Measurements from ENCODE around the gene CACNA1A.

Gene CACNA1A

GRCh38 chr19:13162724-13163608 is 343.3 kb downstream of the CACNA1A start (continued):
- TF ChIP-seq ZNF76 (tag by site-specific recombination; IDR thresholded peaks at IDR 0.05; ENCODE audit: borderline replicate concordance, low read depth) (peak; percentile 5; the same call in 1 of the 2 replicates), ZNF645 (tag by site-specific recombination; IDR thresholded peaks at IDR 0.05) (no peak), WT1 (tag by site-specific recombination; IDR thresholded peaks at IDR 0.05) (no peak), YY2 (tag by site-specific recombination; IDR thresholded peaks at IDR 0.05) (no peak), BCL11A (tag by site-specific recombination; IDR thresholded peaks at IDR 0.05; ENCODE audit: low read depth) (no peak), ZNF777 (tag by site-specific recombination; IDR thresholded peaks at IDR 0.05; ENCODE audit: borderline replicate concordance) (no peak), GLI4 (tag by site-specific recombination; IDR thresholded peaks at IDR 0.05) (no peak), ZNF433 (tag by site-specific recombination; IDR thresholded peaks at IDR 0.05; ENCODE audit: low read depth) (no peak), ZNF600 (tag by site-specific recombination; IDR thresholded peaks at IDR 0.05) (peak; percentile 96), ZNF768 (tag by site-specific recombination; IDR thresholded peaks at IDR 0.05) (no peak), ZNF629 (tag by site-specific recombination; IDR thresholded peaks at IDR 0.05) (peak; percentile 85), KLF16 (tag by site-specific recombination; IDR thresholded peaks at IDR 0.05) (peak; percentile 82), ZFP3 (tag by site-specific recombination; IDR thresholded peaks at IDR 0.05; ENCODE audit: low read depth) (no peak), ZNF701 (tag by site-specific recombination; IDR thresholded peaks at IDR 0.05) (no peak), ZNF211 (tag by site-specific recombination; IDR thresholded peaks at IDR 0.05; ENCODE audit: low read depth) (no peak), ZNF596 (tag by site-specific recombination; IDR thresholded peaks at IDR 0.05) (0 out of 2 replicates have a peak, but pooled peaks have one; percentile 6), ZNF221 (tag by site-specific recombination; IDR thresholded peaks at IDR 0.05; ENCODE audit: borderline replicate concordance) (no peak), ZNF2 (tag by site-specific recombination; IDR thresholded peaks at IDR 0.05) (peak; percentile 60), MYNN (tag by site-specific recombination; IDR thresholded peaks at IDR 0.05; ENCODE audit: borderline replicate concordance) (no peak), ZNF791 (tag by site-specific recombination; IDR thresholded peaks at IDR 0.05) (no peak), MEIS1 (CRISPR knock-in tag; IDR thresholded peaks at IDR 0.05; ENCODE audit: borderline replicate concordance) (no peak), ZNF610 (tag by site-specific recombination; IDR thresholded peaks at IDR 0.05; ENCODE audit: borderline replicate concordance) (no peak), ZNF623 (tag by site-specific recombination; IDR thresholded peaks at IDR 0.05) (no peak), ZNF747 (tag by site-specific recombination; IDR thresholded peaks at IDR 0.05) (no peak), ZBTB17 (tag by site-specific recombination; IDR thresholded peaks at IDR 0.05) (peak; percentile 70), ZNF19 (tag by site-specific recombination; IDR thresholded peaks at IDR 0.05; ENCODE audit: low read depth) (no peak), ZSCAN30 (tag by site-specific recombination; IDR thresholded peaks at IDR 0.05) (peak; percentile 17; the same call in 1 of the 2 replicates), ZNF560 (tag by site-specific recombination; IDR thresholded peaks at IDR 0.05; ENCODE audit: borderline replicate concordance) (no peak), ZFP41 (tag by site-specific recombination; IDR thresholded peaks at IDR 0.05; ENCODE audit: borderline replicate concordance) (no peak), ZSCAN23 (tag by site-specific recombination; IDR thresholded peaks at IDR 0.05) (no peak)
- TF ChIP-seq, protein P1, sequence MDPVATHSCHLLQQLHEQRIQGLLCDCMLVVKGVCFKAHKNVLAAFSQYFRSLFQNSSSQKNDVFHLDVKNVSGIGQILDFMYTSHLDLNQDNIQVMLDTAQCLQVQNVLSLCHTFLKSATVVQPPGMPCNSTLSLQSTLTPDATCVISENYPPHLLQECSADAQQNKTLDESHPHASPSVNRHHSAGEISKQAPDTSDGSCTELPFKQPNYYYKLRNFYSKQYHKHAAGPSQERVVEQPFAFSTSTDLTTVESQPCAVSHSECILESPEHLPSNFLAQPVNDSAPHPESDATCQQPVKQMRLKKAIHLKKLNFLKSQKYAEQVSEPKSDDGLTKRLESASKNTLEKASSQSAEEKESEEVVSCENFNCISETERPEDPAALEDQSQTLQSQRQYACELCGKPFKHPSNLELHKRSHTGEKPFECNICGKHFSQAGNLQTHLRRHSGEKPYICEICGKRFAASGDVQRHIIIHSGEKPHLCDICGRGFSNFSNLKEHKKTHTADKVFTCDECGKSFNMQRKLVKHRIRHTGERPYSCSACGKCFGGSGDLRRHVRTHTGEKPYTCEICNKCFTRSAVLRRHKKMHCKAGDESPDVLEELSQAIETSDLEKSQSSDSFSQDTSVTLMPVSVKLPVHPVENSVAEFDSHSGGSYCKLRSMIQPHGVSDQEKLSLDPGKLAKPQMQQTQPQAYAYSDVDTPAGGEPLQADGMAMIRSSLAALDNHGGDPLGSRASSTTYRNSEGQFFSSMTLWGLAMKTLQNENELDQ (tag by site-specific recombination; IDR thresholded peaks at IDR 0.05; ENCODE audit: low read depth): no peak
- TF ChIP-seq, protein P2, sequence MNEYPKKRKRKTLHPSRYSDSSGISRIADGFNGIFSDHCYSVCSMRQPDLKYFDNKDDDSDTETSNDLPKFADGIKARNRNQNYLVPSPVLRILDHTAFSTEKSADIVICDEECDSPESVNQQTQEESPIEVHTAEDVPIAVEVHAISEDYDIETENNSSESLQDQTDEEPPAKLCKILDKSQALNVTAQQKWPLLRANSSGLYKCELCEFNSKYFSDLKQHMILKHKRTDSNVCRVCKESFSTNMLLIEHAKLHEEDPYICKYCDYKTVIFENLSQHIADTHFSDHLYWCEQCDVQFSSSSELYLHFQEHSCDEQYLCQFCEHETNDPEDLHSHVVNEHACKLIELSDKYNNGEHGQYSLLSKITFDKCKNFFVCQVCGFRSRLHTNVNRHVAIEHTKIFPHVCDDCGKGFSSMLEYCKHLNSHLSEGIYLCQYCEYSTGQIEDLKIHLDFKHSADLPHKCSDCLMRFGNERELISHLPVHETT (tag by site-specific recombination; IDR thresholded peaks at IDR 0.05): no peak
- TF ChIP-seq, protein P3, sequence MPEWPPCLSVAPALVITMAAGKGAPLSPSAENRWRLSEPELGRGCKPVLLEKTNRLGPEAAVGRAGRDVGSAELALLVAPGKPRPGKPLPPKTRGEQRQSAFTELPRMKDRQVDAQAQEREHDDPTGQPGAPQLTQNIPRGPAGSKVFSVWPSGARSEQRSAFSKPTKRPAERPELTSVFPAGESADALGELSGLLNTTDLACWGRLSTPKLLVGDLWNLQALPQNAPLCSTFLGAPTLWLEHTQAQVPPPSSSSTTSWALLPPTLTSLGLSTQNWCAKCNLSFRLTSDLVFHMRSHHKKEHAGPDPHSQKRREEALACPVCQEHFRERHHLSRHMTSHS (tag by site-specific recombination; IDR thresholded peaks at IDR 0.05): no peak

All from HEK293 (cell line).